Measurements from ENCODE around the gene STX16.

DNA sequence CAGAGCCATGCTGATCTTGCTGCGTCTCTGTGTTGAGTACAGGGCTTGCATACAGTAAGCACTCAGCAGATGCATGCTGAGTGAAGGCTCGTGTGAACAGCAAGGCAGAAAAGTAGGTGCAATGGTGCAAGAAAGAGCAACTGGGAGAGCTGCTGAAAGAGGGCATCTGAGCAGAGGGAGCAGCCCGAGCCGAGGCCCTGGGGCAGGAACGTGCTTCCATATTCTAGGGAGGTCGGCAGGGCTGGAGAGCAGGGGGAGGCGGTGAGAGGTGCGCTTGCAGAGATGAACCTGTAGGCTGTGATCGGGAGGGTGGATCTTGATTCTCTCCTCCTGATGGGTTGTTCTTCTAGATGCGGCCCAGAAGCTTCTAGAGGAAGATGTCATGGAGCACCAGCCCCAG lies 26.4 kb upstream of the STX16 start:
- TF ChIP-seq POLR2A (IDR thresholded peaks at IDR 0.05; ENCODE audit: low read length) (no peak), GATA1 (IDR thresholded peaks at IDR 0.05; ENCODE audit: low read depth, low read length) (no peak)
